ENCODE data around the gene FLNB.

FLNB gene

GRCh38 chr3:58148049-58148448 is 139.8 kb downstream of the FLNB start:
- TF ChIP-seq TAF1 (IDR thresholded peaks at IDR 0.05; ENCODE audit: low read depth): no peak
- no peak for TF ChIP-seq EP300 (IDR thresholded peaks at IDR 0.05; ENCODE audit: borderline replicate concordance)
- TF ChIP-seq USF1 (IDR thresholded peaks at IDR 0.05): no peak
- no peak for TF ChIP-seq EGR1 (IDR thresholded peaks at IDR 0.05)
- TF ChIP-seq, protein P1, sequence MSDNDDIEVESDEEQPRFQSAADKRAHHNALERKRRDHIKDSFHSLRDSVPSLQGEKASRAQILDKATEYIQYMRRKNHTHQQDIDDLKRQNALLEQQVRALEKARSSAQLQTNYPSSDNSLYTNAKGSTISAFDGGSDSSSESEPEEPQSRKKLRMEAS (IDR thresholded peaks at IDR 0.05): no peak
- no peak for TF ChIP-seq RAD21 (IDR thresholded peaks at IDR 0.05; ENCODE audit: low read depth)
- TF ChIP-seq TCF12 (IDR thresholded peaks at IDR 0.05; ENCODE audit: low read depth): no peak
- TF ChIP-seq YY1 (IDR thresholded peaks at IDR 0.05; ENCODE audit: low read depth): no peak
- TF ChIP-seq NFIC (IDR thresholded peaks at IDR 0.05): no peak
- TF ChIP-seq FOXM1 (IDR thresholded peaks at IDR 0.05; ENCODE audit: borderline replicate concordance, low read depth): no peak

DNA sequence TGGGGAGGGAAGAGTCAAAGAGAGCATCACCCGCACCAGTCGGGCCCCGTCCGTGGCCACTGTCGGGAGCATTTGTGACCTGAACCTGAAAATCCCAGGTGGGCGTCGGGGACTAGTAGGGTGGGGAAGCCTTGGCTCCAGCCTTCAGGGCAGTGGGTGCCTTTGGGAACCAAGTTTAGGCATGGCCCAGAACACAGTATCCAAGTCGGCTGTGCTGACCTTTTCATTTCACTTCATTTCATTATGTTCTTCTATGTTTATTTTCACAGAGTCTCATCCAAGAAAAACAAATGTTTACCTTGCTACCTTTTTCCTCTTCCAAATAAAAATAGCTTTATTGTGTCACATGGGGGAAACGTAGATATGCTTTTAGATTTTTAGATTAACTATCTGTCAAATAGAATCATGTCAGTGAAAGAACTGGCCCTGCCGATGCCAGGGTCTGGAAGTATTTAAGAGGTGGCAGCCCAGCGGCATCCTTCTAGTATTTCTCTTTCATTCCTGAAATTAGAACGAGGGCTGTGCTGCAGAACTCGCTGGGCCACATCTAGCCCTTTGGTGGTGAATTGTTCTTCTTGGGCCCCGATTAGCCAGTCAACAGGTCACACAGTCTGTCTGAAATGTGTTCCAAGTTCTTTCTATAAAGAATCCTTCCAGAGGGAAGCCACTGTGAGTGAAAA is 142.0 kb downstream of the FLNB start:
- no peak for TF ChIP-seq FOXM1 (IDR thresholded peaks at IDR 0.05; ENCODE audit: borderline replicate concordance, low read depth)
- TF ChIP-seq RAD21 (IDR thresholded peaks at IDR 0.05; ENCODE audit: low read depth): no peak
- no peak for TF ChIP-seq EP300 (IDR thresholded peaks at IDR 0.05; ENCODE audit: borderline replicate concordance)
- TF ChIP-seq USF1 (IDR thresholded peaks at IDR 0.05): no peak
- TF ChIP-seq, protein P1 (IDR thresholded peaks at IDR 0.05): no peak
- TF ChIP-seq REST (IDR thresholded peaks at IDR 0.05; ENCODE audit: low read depth): no peak

DNA sequence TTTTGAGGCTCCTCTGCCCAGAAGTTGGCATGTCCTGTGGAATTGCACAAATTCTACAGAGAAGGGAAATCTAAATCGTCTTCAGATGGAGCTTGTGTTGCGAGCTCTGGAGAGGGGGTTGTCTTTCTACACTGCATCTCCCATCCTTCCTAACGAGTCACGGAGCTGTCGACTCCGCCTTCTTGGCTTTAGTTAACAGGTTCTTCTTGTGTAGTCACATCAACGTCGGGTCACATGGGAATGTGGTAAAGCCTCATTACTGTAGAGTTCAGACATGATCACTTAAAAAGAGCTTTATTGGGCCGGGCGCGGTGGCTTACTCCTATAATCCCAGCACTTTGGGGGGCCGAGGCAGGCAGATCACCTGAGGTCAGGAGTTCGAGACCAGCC is 142.6 kb downstream of the FLNB start:
- TF ChIP-seq, protein P1 (IDR thresholded peaks at IDR 0.05): no peak
- TF ChIP-seq RAD21 (IDR thresholded peaks at IDR 0.05; ENCODE audit: low read depth) (no peak), TEAD4 (IDR thresholded peaks at IDR 0.05) (no peak), EP300 (IDR thresholded peaks at IDR 0.05; ENCODE audit: borderline replicate concordance) (no peak), YY1 (IDR thresholded peaks at IDR 0.05; ENCODE audit: low read depth) (no peak)

DNA sequence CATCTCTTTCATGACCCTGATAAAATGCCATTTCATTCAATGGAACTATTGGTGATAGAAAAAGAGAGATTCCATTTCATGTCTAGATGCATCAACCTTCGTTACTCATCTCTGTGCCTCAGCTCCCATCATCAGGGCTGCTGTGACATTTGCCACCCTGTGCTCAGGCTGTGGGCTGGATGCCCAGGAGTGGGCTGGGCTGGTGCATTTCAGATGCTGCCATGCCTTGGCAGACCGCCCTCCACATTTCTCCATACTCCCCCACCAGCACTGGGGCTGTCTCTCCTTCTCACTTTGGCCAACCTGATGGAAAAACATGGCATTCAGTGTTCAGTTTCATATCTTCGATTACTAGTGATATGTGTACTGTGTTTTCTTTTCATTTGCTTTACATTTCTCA is 143.4 kb downstream of the FLNB start:
- no peak for TF ChIP-seq ZBTB7A (IDR thresholded peaks at IDR 0.05; ENCODE audit: low read depth)
- no peak for TF ChIP-seq USF1 (IDR thresholded peaks at IDR 0.05)
- TF ChIP-seq REST (IDR thresholded peaks at IDR 0.05; ENCODE audit: low read depth): no peak
- TF ChIP-seq EP300 (IDR thresholded peaks at IDR 0.05; ENCODE audit: borderline replicate concordance): no peak
- no peak for TF ChIP-seq YY1 (IDR thresholded peaks at IDR 0.05; ENCODE audit: low read depth)
- TF ChIP-seq TAF1 (IDR thresholded peaks at IDR 0.05; ENCODE audit: low read depth): no peak
- TF ChIP-seq CEBPB (IDR thresholded peaks at IDR 0.05): no peak
- no peak for TF ChIP-seq CREB1 (IDR thresholded peaks at IDR 0.05; ENCODE audit: low read depth)
- TF ChIP-seq, protein P1 (IDR thresholded peaks at IDR 0.05): no peak
- no peak for TF ChIP-seq TCF12 (IDR thresholded peaks at IDR 0.05; ENCODE audit: low read depth)
- no peak for TF ChIP-seq EGR1 (IDR thresholded peaks at IDR 0.05)
- TF ChIP-seq NFIC (IDR thresholded peaks at IDR 0.05): no peak
- no peak for TF ChIP-seq TEAD4 (IDR thresholded peaks at IDR 0.05)
- no peak for TF ChIP-seq RAD21 (IDR thresholded peaks at IDR 0.05; ENCODE audit: low read depth)
- no peak for TF ChIP-seq FOXM1 (IDR thresholded peaks at IDR 0.05; ENCODE audit: borderline replicate concordance, low read depth)

DNA sequence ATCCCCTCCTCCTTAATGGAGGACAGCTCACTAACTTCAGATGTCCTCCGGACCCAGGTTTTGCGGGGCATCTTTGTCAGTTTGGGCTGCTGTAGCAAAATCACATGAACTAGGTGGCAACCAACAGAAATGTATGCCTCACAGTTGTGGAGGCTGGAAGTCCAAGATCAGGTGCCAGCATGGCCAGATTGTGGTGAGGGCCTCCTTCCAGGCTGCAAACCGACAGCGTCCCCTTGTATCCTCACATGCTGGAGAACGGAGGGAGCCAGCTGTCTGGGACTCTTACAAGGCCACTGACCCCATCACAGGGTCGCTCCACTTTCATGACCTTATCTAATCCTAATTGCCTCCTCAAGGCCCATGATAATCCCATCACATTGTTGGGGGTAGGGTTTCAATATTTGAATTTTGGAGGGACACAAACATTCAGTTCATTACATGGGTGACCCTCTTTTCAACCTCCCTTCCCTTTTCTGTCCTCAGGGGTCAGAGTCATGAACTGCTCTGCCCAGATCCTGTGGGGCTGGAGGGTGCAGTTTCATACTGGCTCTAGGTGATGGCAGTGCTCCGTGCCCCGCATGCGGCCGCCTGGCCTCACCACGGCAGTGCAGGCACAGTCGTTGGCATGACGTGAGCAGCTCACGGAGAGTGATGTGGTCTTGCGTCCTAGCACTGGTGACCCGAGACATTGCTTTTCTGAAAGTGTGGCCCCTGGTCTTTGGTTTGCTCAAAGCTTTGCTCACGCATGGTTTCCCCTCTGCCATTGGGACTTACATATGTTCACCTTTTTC is 144.2 kb downstream of the FLNB start:
- no peak for TF ChIP-seq TEAD4 (IDR thresholded peaks at IDR 0.05)
- TF ChIP-seq, protein P1 (IDR thresholded peaks at IDR 0.05): no peak
- no peak for TF ChIP-seq USF1 (IDR thresholded peaks at IDR 0.05)
- no peak for TF ChIP-seq TCF12 (IDR thresholded peaks at IDR 0.05; ENCODE audit: low read depth)
- TF ChIP-seq EGR1 (IDR thresholded peaks at IDR 0.05): no peak
- TF ChIP-seq NFIC (IDR thresholded peaks at IDR 0.05): no peak
- no peak for TF ChIP-seq CEBPB (IDR thresholded peaks at IDR 0.05)

Measured in Ishikawa (cell line).